Keratinocyte (primary cell): ENCODE results near the gene CHMP1B. TPM values are rescaled to one million over a fixed set of nuclear protein-coding genes. Genes with fewer than 3 reads are reported as not detected.

Experiments
- DNase-seq: peaks from one replicate; pipeline ENCODE4 v3.0.0-alpha.2; 2011; ENCODE audit warnings: low read depth, missing footprints, low spot score
- FAIRE-seq: peaks from 2 replicates; lab custom pipeline; 2011; peaks lifted over from hg19 to GRCh38; lab: Jason Lieb, UNC
- H2AFZ ChIP-seq: 2 replicates; pipeline ENCODE4 v1.6.0; 2012; ENCODE audit warnings: low read length, control low read depth, inconsistent platforms; ENCODE audit not compliant: control insufficient read depth
- H3K27ac ChIP-seq: 2 replicates; pipeline ENCODE4 v1.5.1; 2011; ENCODE audit warnings: low read length; ENCODE audit not compliant: control insufficient read depth, insufficient read depth
- H3K27me3 ChIP-seq: 3 replicates; pipeline ENCODE4 v1.6.0; 2011; ENCODE audit warnings: low read length; ENCODE audit not compliant: control insufficient read depth, insufficient read depth; ENCODE audit errors: extremely low read depth
- H3K36me3 ChIP-seq, 2 experiments: 2 replicates in 1 of 2; 3 replicates in 1 of 2; pipeline ENCODE4 v1.5.1; 2011; ENCODE audit warnings: low read length in 2 of 2, mild to moderate bottlenecking in 1 of 2; ENCODE audit not compliant: control insufficient read depth in 2 of 2, insufficient read depth in 2 of 2; ENCODE audit errors: extremely low read depth in 1 of 2
- H3K4me1 ChIP-seq: 3 replicates; pipeline ENCODE4 v1.5.1; 2011; ENCODE audit warnings: low read length; ENCODE audit not compliant: control insufficient read depth, insufficient read depth; ENCODE audit errors: extremely low read depth
- H3K4me2 ChIP-seq: 3 replicates; pipeline ENCODE4 v1.6.0; 2011; ENCODE audit warnings: low read depth, low read length; ENCODE audit not compliant: control insufficient read depth, insufficient read depth; ENCODE audit errors: extremely low read depth
- H3K4me3 ChIP-seq, 3 experiments: fragments of 200-600 bp in 1 of 3; sonication (generic) in 1 of 3; 2 replicates in 2 of 3; 3 replicates in 1 of 3; pipeline ENCODE4 v1.5.1; 2011 to 2016; ENCODE audit warnings: low read length in 3 of 3, mild to moderate bottlenecking in 3 of 3, control low read depth in 2 of 3, inconsistent platforms in 1 of 3, low read depth in 1 of 3, mixed read lengths in 1 of 3, mixed run types in 1 of 3, moderate library complexity in 1 of 3; ENCODE audit not compliant: control insufficient read depth in 2 of 3, insufficient read depth in 2 of 3; ENCODE audit errors: extremely low read depth in 1 of 3
- H3K79me2 ChIP-seq: 2 replicates; pipeline ENCODE4 v1.6.0; 2012; ENCODE audit warnings: low read length; ENCODE audit not compliant: control insufficient read depth, insufficient read depth
- H3K9ac ChIP-seq: 3 replicates; pipeline ENCODE4 v1.6.0; 2011; ENCODE audit warnings: low read length; ENCODE audit not compliant: control insufficient read depth, insufficient read depth; ENCODE audit errors: extremely low read depth
- H3K9me1 ChIP-seq: 3 replicates; pipeline ENCODE4 v1.6.0; 2011; ENCODE audit warnings: low read length; ENCODE audit not compliant: control insufficient read depth, insufficient read depth; ENCODE audit errors: extremely low read depth
- H3K9me3 ChIP-seq: 2 replicates; pipeline ENCODE4 v1.5.1; 2012; ENCODE audit warnings: low read depth, low read length; ENCODE audit not compliant: control insufficient read depth
- H4K20me1 ChIP-seq: 3 replicates; pipeline ENCODE4 v1.6.0; 2011; ENCODE audit warnings: low read length; ENCODE audit not compliant: control insufficient read depth, insufficient read depth; ENCODE audit errors: extremely low read depth
- EZH2 ChIP-seq: IDR thresholded peaks from one replicate; pipeline ENCODE4 v1.6.1; 2012; ENCODE audit warnings: inconsistent platforms, mild to moderate bottlenecking, low read length, moderate library complexity
- dilution Hi-C: fragments of 300-500 bp; cut with MboI; formaldehyde crosslinking; loops from one replicate; pipeline ENCODE4 v1.7.0; 2020; ENCODE audit warnings: low sequenced_read_pairs; ENCODE audit not compliant: extremely low pct_ligation_motif_present
- polyA plus RNA-seq, 5 experiments: library from polyadenylated mRNA; depleted of rRNA in 3 of 5; stranded (reverse) in 3 of 5; stranded (forward) in 1 of 5; unstranded in 1 of 5; fragments of >200 nt; gene quantifications; 1 replicate in 1 of 5; 2 replicates in 3 of 5; 3 replicates in 1 of 5; pipeline versions ENCODE4 v1.2.1 to v1.2.3, GENCODE V29; 2011 to 2012; ENCODE audit warnings: missing spikeins in 2 of 5, low read depth in 1 of 5, low replicate concordance in 1 of 5
- TF ChIP-seq, protein P1 (sequence below), 3 experiments: IDR thresholded peaks in 1 of 3; conservative IDR thresholded peaks in 1 of 3; optimal IDR thresholded peaks in 1 of 3; 2 replicates in 2 of 3; 3 replicates in 1 of 3; pipeline versions ENCODE3 to v1.5.1; 2011; ENCODE audit warnings: low read length in 3 of 3, mild to moderate bottlenecking in 3 of 3, moderate library complexity in 2 of 3, control low read depth in 1 of 3, inconsistent platforms in 1 of 3; ENCODE audit not compliant: insufficient read depth in 2 of 3; ENCODE audit errors: extremely low read depth in 1 of 3

CHMP1B gene
- polyA plus RNA-seq, 1 donor (not counting 4 experiments of a cell fraction or from before 2014, with no cell fraction given), result 54.7 TPM

DNA sequence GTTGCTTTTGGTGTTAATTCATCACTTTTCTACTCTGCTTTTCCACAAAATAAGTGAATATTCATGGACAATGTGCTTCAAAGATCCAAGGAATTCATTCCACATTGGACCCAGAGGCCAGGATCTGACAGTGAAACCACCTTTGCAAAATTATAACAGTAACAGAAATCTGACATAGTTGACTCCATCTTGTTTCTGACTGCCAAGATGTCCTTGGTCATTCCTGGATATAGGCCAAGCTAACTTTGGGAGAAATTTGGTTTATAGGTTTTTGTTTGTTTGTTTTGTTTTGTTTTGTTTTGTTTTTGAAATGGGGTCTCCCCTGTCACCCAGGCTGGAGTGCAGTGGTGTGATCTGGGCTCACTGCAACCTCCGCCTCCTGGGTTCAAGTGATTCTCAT lies 46.6 kb downstream of the CHMP1B start:
- H3K9ac ChIP-seq, result no peak overlapping the region
- H3K79me2 ChIP-seq, result no peaks in the 10 kb centered on the region
- no peaks in the 10 kb centered on the region for H3K9me3 ChIP-seq
- no peak overlapping the region for H3K4me2 ChIP-seq
- no peaks in the 10 kb centered on the region for H4K20me1 ChIP-seq
- no peaks in the 10 kb centered on the region for H3K4me1 ChIP-seq
- TF ChIP-seq EZH2, result no peak
- TF ChIP-seq, protein P1, sequence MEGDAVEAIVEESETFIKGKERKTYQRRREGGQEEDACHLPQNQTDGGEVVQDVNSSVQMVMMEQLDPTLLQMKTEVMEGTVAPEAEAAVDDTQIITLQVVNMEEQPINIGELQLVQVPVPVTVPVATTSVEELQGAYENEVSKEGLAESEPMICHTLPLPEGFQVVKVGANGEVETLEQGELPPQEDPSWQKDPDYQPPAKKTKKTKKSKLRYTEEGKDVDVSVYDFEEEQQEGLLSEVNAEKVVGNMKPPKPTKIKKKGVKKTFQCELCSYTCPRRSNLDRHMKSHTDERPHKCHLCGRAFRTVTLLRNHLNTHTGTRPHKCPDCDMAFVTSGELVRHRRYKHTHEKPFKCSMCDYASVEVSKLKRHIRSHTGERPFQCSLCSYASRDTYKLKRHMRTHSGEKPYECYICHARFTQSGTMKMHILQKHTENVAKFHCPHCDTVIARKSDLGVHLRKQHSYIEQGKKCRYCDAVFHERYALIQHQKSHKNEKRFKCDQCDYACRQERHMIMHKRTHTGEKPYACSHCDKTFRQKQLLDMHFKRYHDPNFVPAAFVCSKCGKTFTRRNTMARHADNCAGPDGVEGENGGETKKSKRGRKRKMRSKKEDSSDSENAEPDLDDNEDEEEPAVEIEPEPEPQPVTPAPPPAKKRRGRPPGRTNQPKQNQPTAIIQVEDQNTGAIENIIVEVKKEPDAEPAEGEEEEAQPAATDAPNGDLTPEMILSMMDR (optimal IDR thresholded peaks at IDR 0.05 in 1 of 3, IDR thresholded peaks at IDR 0.05 in 1 of 3, conservative IDR thresholded peaks at IDR 0.05 in 1 of 3; ENCODE audit: extremely low read depth in 1 of 3, insufficient read depth in 2 of 3, low read length in 3 of 3), result no peak
- no peak overlapping the region for H3K4me3 ChIP-seq
- no peaks in the 10 kb centered on the region for H3K27me3 ChIP-seq
- no peak overlapping the region for H2AFZ ChIP-seq
- no peak overlapping the region for H3K27ac ChIP-seq
- peaks cover 0 to 7% of the 10 kb centered on the region in 2 experiments for H3K36me3 ChIP-seq
- FAIRE-seq, result no peak
- H3K9me1 ChIP-seq, result no peaks in the 10 kb centered on the region
- dilution Hi-C loops, result no loop called here
- DNase-seq, result no peak

DNA sequence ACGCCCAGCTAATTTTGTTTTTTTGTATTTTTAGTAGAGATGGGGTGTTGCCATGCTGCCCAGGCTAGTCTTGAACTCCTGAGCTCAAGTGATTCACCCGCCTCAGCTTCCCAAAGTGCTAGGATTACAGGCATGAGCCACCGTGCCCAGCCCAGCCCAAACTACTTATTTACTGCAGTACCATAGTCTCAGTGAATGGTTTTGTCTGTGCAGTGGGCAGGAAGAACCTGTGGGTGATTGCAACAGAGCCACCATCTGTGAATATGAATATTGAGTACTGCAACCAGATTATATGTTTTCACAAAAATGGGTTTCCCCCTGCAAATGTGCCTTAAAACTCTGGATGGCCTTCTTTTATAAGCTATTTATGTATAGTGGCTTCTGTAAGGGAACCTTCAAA lies 47.9 kb downstream of the CHMP1B start:
- Histone ChIP-seq H3K4me1 (no peaks in the 10 kb centered on the region), H3K4me3 (no peak overlapping the region), H4K20me1 (no peaks in the 10 kb centered on the region), H3K27me3 (no peaks in the 10 kb centered on the region), H3K36me3 (peaks cover 0 to 7% of the 10 kb centered on the region in 2 experiments), H3K4me2 (no peak overlapping the region), H3K27ac (no peak overlapping the region), H3K9me3 (no peaks in the 10 kb centered on the region), H2AFZ (no peak overlapping the region), H3K79me2 (no peaks in the 10 kb centered on the region), H3K9me1 (no peaks in the 10 kb centered on the region), H3K9ac (no peak overlapping the region)
- FAIRE-seq (no peak), DNase-seq (no peak)
- TF ChIP-seq, protein P1 (optimal IDR thresholded peaks at IDR 0.05 in 1 of 3, IDR thresholded peaks at IDR 0.05 in 1 of 3, conservative IDR thresholded peaks at IDR 0.05 in 1 of 3; ENCODE audit: extremely low read depth in 1 of 3, insufficient read depth in 2 of 3, low read length in 3 of 3), result no peak
- TF ChIP-seq EZH2, result no peak
- dilution Hi-C loops, result no loop called here
